ENCODE results near the gene ITSN1. TPM values are rescaled to one million over a fixed set of nuclear protein-coding genes. Genes with fewer than 3 reads are reported as not detected.

ITSN1 gene
- total RNA-seq, 1 experiment from 2014 or later, result 50.3 TPM

- Histone ChIP-seq H3K4me1 (ENCODE audit: control insufficient read depth, insufficient read depth, low read length) (peaks cover 10% of the 10 kb centered on the region), H3K4me3 (ENCODE audit: low read depth in 2 of 2, low read length in 2 of 2) (no peak overlapping the region), H3K36me3 (ENCODE audit: control insufficient read depth, insufficient read depth, low read length) (no peaks in the 10 kb centered on the region; the same call in 1 of the 2 replicates), H3K27me3 (ENCODE audit: control insufficient read depth, insufficient read depth, low read length) (no peaks in the 10 kb centered on the region), H3K27ac (ENCODE audit: low read length) (no peak overlapping the region), H3K9me3 (ENCODE audit: control insufficient read depth, insufficient read depth, low read depth, low read length) (no peaks in the 10 kb centered on the region)
- intact Hi-C loops (cut with micrococcal nuclease; ENCODE audit: unreplicated experiment) (no loop called here), in situ Hi-C loops (cut with HindIII; ENCODE audit: low pct_unique_long_range_greater_than_20kb, low sequenced_read_pairs) (no loop called here)
- CTCF ChIA-PET, result no interaction called here
- POLR2A ChIA-PET, result no interaction called here
- no peak for TF ChIP-seq REST (IDR thresholded peaks at IDR 0.05; ENCODE audit: insufficient read depth in 1 of 2, low read depth in 2 of 2, low read length in 1 of 2)
- TF ChIP-seq SIN3A (IDR thresholded peaks at IDR 0.05; ENCODE audit: borderline replicate concordance, insufficient read depth, low read depth, low read length), result no peak
- no peak for TF ChIP-seq CTCF (IDR thresholded peaks at IDR 0.05)
- TF ChIP-seq POLR2AphosphoS5 (IDR thresholded peaks at IDR 0.05; ENCODE audit: low read depth, low read length), result no peak
- no peak for TF ChIP-seq TCF7L2 (IDR thresholded peaks at IDR 0.05; ENCODE audit: low read depth, low read length)
- ATAC-seq (no peak), DNase-seq (ENCODE audit: low read depth, low spot score) (no peak)
- BruUV-seq (replicated peaks), result no TSS peak
Observed at GRCh38 chr21:33677450-33677849, 35.1 kb downstream of the ITSN1 start.

GRCh38 chr21:33680870-33681269 lies 38.6 kb downstream of the ITSN1 start:
- CTCF ChIA-PET, result no interaction called here

More at GRCh38 chr21:33680870-33681269, 38.6 kb downstream of the ITSN1 start:
- in situ Hi-C loops (cut with HindIII; ENCODE audit: low pct_unique_long_range_greater_than_20kb, low sequenced_read_pairs) (no loop called here), intact Hi-C loops (cut with micrococcal nuclease; ENCODE audit: unreplicated experiment) (no loop called here)
- Histone ChIP-seq H3K4me3 (ENCODE audit: low read depth in 2 of 2, low read length in 2 of 2) (no peak overlapping the region), H3K36me3 (ENCODE audit: control insufficient read depth, insufficient read depth, low read length) (no peaks in the 10 kb centered on the region), H3K4me1 (ENCODE audit: control insufficient read depth, insufficient read depth, low read length) (peaks cover 40% of the 10 kb centered on the region), H3K27me3 (ENCODE audit: control insufficient read depth, insufficient read depth, low read length) (no peaks in the 10 kb centered on the region), H3K27ac (ENCODE audit: low read length) (no peak overlapping the region), H3K9me3 (ENCODE audit: control insufficient read depth, insufficient read depth, low read depth, low read length) (no peaks in the 10 kb centered on the region)
- no peak for ATAC-seq
- BruUV-seq (replicated peaks), result no TSS peak
- TF ChIP-seq POLR2AphosphoS5 (IDR thresholded peaks at IDR 0.05; ENCODE audit: low read depth, low read length), result no peak
- TF ChIP-seq SIN3A (IDR thresholded peaks at IDR 0.05; ENCODE audit: borderline replicate concordance, insufficient read depth, low read depth, low read length), result no peak
- no peak for TF ChIP-seq REST (IDR thresholded peaks at IDR 0.05; ENCODE audit: insufficient read depth in 1 of 2, low read depth in 2 of 2, low read length in 1 of 2)
- TF ChIP-seq CTCF (IDR thresholded peaks at IDR 0.05), result no peak
- TF ChIP-seq TCF7L2 (IDR thresholded peaks at IDR 0.05; ENCODE audit: low read depth, low read length), result no peak
- DNase-seq (ENCODE audit: low read depth, low spot score), result no peak
- POLR2A ChIA-PET, result no interaction called here
